Measurements from ENCODE around the gene CCR1. TPM values are rescaled to one million over a fixed set of nuclear protein-coding genes. Genes with fewer than 3 reads are reported as not detected.

The CCR1 gene
- total and polyA plus RNA-seq, 2 of the 4 experiments (the other 2 are of a cell fraction): not detected

GRCh38 chr3:46215810-46216414 is 7.8 kb upstream of the CCR1 start (continued):
- peak; percentile 37; the same call in 1 of the 2 replicates for TF ChIP-seq CEBPB (IDR thresholded peaks at IDR 0.05; ENCODE audit: low read depth, low read length)
- TF ChIP-seq NFE2L2 (IDR thresholded peaks at IDR 0.05; ENCODE audit: low read depth, low read length): no peak

GRCh38 chr3:46214751-46215352 is 6.7 kb upstream of the CCR1 start:
- Histone ChIP-seq H2BK15ac (ENCODE audit: low read depth, low read length) (no peak overlapping the region; the same call in 2 of the 3 replicates), H3K36me3 (ENCODE audit: control insufficient read depth, insufficient read depth, low read length) (no peaks in the 10 kb centered on the region), H3K4me3 (ENCODE audit: insufficient read depth, low read depth, low read length) (no peak overlapping the region), H4K8ac (ENCODE audit: low read depth in 2 of 2, low read length in 2 of 2) (0 out of 4 replicates have a peak overlapping the region, but pooled peaks of 1 of the 2 experiments have one; percentile 9), H2BK5ac (ENCODE audit: low read depth, low read length, poor library complexity, severe bottlenecking) (no peak overlapping the region), H2AK5ac (ENCODE audit: low read depth, low read length) (peak overlapping the region; percentile 4; the same call in 1 of the 2 replicates), H3K4me1 (ENCODE audit: control insufficient read depth, insufficient read depth, low read length) (peaks cover 14% of the 10 kb centered on the region), H3K9ac (ENCODE audit: low read depth, low read length) (no peak overlapping the region), H3K9me3 (ENCODE audit: control insufficient read depth, insufficient read depth, low read length) (no peaks in the 10 kb centered on the region), H3K23ac (ENCODE audit: low read depth, low read length) (no peak overlapping the region), H3K27ac (ENCODE audit: insufficient read depth, low read length) (no peak overlapping the region; the same call in 1 of the 2 replicates), H3K14ac (replicated peaks; ENCODE audit: low read depth, low read length) (no peak overlapping the region), H2BK20ac (ENCODE audit: low read depth, low read length) (peak overlapping the region; percentile 25; the same call in 1 of the 2 replicates), H3K4me2 (ENCODE audit: low read depth, low read length) (no peak overlapping the region), H4K91ac (ENCODE audit: insufficient read depth, low read depth, low read length) (peak overlapping the region; percentile 60), H3K18ac (ENCODE audit: low read depth, low read length) (peak overlapping the region; percentile 46; the same call in 1 of the 2 replicates), H4K5ac (ENCODE audit: low read depth, low read length) (peak overlapping the region; percentile 63; the same call in 1 of the 2 replicates), H3K27me3 (ENCODE audit: control insufficient read depth, insufficient read depth, low read length) (peaks cover 21% of the 10 kb centered on the region; the same call in 1 of the 2 replicates), H3K4ac (ENCODE audit: low read depth, low read length) (peak overlapping the region; percentile 3), H2AFZ (replicated peaks; ENCODE audit: low read length, poor library complexity) (no peak overlapping the region), H2AK9ac (replicated peaks; ENCODE audit: low read depth, low read length, poor library complexity) (peak overlapping the region; percentile 21), H3K56ac (ENCODE audit: extremely low read depth, insufficient read depth, low read length) (no peak overlapping the region), H4K20me1 (ENCODE audit: insufficient read depth, low read length) (no peaks in the 10 kb centered on the region), H3K79me1 (ENCODE audit: low read depth in 1 of 2, low read length in 2 of 2) (no peaks in the 10 kb centered on the region), H2BK120ac (ENCODE audit: low read depth, low read length) (peak overlapping the region; percentile 74; the same call in 1 of the 2 replicates), H3K9me1 (ENCODE audit: insufficient read depth, low read length) (0 out of 2 replicates have a peak, but pooled peaks cover 3% of the 10 kb centered on the region)
- dilution Hi-C loops (cut with HindIII; ENCODE audit: low sequenced_read_pairs, unreplicated experiment): no loop called here
- BruUV-seq (replicated peaks): no TSS peak
- ChIA-PET POLR2A (ENCODE audit: unreplicated experiment) (no interaction called here), CTCF (interaction anchor here (0.8 to 0.9 kb wide), 2 partner anchors 8 to 158 kb away, joined by 3 to 5 read pairs; no protein-coding TSS in a partner anchor)
- no CpG with 5 or more reads among the region's 1 CpG for WGBS, 2 experiments (ENCODE audit: extremely low coverage in 2 of 2, insufficient read length in 1 of 2)
- DNase-seq: no peak
- in situ Hi-C loops (cut with MboI; ENCODE audit: low sequenced_read_pairs): no loop called here
- intact Hi-C loops (cut with micrococcal nuclease): no loop called here
- ATAC-seq (ENCODE audit: low read depth): no peak
- TF ChIP-seq ELK1 (IDR thresholded peaks at IDR 0.05; ENCODE audit: borderline replicate concordance, low read depth, low read length): no peak
- no peak for TF ChIP-seq POLR2A (IDR thresholded peaks at IDR 0.05; ENCODE audit: low read depth, low read length)
- no peak for TF ChIP-seq SMC3 (IDR thresholded peaks at IDR 0.05; ENCODE audit: low read depth, low read length)
- TF ChIP-seq RFX5 (IDR thresholded peaks at IDR 0.05; ENCODE audit: low read depth, low read length): no peak
- TF ChIP-seq, protein P1, sequence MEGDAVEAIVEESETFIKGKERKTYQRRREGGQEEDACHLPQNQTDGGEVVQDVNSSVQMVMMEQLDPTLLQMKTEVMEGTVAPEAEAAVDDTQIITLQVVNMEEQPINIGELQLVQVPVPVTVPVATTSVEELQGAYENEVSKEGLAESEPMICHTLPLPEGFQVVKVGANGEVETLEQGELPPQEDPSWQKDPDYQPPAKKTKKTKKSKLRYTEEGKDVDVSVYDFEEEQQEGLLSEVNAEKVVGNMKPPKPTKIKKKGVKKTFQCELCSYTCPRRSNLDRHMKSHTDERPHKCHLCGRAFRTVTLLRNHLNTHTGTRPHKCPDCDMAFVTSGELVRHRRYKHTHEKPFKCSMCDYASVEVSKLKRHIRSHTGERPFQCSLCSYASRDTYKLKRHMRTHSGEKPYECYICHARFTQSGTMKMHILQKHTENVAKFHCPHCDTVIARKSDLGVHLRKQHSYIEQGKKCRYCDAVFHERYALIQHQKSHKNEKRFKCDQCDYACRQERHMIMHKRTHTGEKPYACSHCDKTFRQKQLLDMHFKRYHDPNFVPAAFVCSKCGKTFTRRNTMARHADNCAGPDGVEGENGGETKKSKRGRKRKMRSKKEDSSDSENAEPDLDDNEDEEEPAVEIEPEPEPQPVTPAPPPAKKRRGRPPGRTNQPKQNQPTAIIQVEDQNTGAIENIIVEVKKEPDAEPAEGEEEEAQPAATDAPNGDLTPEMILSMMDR (conservative IDR thresholded peaks at IDR 0.05; ENCODE audit: low read depth, low read length): no peak
- no peak for TF ChIP-seq NFE2L2 (IDR thresholded peaks at IDR 0.05; ENCODE audit: low read depth, low read length)
- TF ChIP-seq BHLHE40 (IDR thresholded peaks at IDR 0.05; ENCODE audit: low read depth, low read length): no peak
- no peak for TF ChIP-seq MAFK (IDR thresholded peaks at IDR 0.05; ENCODE audit: low read depth, low read length)
- no peak for TF ChIP-seq RAD21 (IDR thresholded peaks at IDR 0.05; ENCODE audit: low read length)
- TF ChIP-seq, protein P2, sequence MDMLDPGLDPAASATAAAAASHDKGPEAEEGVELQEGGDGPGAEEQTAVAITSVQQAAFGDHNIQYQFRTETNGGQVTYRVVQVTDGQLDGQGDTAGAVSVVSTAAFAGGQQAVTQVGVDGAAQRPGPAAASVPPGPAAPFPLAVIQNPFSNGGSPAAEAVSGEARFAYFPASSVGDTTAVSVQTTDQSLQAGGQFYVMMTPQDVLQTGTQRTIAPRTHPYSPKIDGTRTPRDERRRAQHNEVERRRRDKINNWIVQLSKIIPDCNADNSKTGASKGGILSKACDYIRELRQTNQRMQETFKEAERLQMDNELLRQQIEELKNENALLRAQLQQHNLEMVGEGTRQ (IDR thresholded peaks at IDR 0.05; ENCODE audit: low read depth, low read length): no peak
- TF ChIP-seq CHD1 (IDR thresholded peaks at IDR 0.05; ENCODE audit: low read depth, low read length): no peak

Data from IMR-90 (cell line).